22Rv1 (cell line): Measurements from ENCODE around the gene SCFD2.

ENCODE experiments used
- H3K27ac ChIP-seq: fragments of 450-650 bp; 2 replicates; pipeline ENCODE4 v1.5.1; 2017
- CTCF ChIP-seq: fragments of 450-650 bp; IDR thresholded peaks from 2 replicates; pipeline ENCODE4 v1.5.1; 2017; ENCODE audit warnings: mild to moderate bottlenecking
- ZFX ChIP-seq: fragments of 450-650 bp; IDR thresholded peaks from 2 replicates; pipeline ENCODE4 v1.6.1; 2017; ENCODE audit warnings: antibody characterized with exemption, borderline replicate concordance

Gene SCFD2

GRCh38 chr4:52941450-52941849, 424.4 kb downstream of the SCFD2 start:
- TF ChIP-seq ZFX (no peak), CTCF (no peak)
- no peak overlapping the region for H3K27ac ChIP-seq

- no peak for TF ChIP-seq ZFX
- TF ChIP-seq CTCF: no peak
- H3K27ac ChIP-seq: no peak overlapping the region
Measured at GRCh38 chr4:52939739-52940138, 426.1 kb downstream of the SCFD2 start.

GRCh38 chr4:52939325-52939724, 426.5 kb downstream of the SCFD2 start:
- H3K27ac ChIP-seq: no peak overlapping the region
- TF ChIP-seq CTCF (no peak), ZFX (no peak)

DNA sequence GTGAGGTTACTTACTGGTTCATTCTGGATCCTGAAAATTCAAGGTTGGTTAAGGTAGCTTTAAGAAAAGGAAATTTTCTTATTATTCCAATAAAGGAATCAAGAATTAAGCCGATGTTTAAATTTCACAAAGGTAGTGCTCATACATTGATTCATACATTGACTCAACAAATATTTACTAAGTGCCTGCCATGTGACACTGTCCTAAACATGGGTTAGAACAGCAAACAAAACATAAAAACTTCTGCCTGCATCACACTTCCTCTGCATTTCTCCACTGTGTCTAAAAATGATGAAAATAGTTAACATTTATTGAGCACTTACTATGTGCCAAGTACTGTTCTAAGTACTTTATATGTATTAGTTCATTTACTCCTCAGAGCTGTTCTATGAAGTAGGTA, 428.0 kb downstream of the SCFD2 start:
- TF ChIP-seq ZFX (no peak), CTCF (no peak)
- peak overlapping the region; percentile 17; the same call in 1 of the 2 replicates for H3K27ac ChIP-seq

GRCh38 chr4:52936729-52937128, 429.1 kb downstream of the SCFD2 start:
- H3K27ac ChIP-seq: no peak overlapping the region
- TF ChIP-seq ZFX (no peak), CTCF (no peak)

GRCh38 chr4:52935317-52935716, 430.5 kb downstream of the SCFD2 start:
- H3K27ac ChIP-seq: no peak overlapping the region
- no peak for TF ChIP-seq ZFX
- TF ChIP-seq CTCF: no peak

GRCh38 chr4:52933738-52934137, 432.1 kb downstream of the SCFD2 start:
- no peak overlapping the region for H3K27ac ChIP-seq
- no peak for TF ChIP-seq ZFX
- no peak for TF ChIP-seq CTCF
